ENCODE data around the gene HTRA3. TPM values are rescaled to one million over a fixed set of nuclear protein-coding genes. Genes with fewer than 3 reads are reported as not detected.

Gene HTRA3
- total RNA-seq, 4 donors from 2014 or later, result 22.8 to 65.3 (median 29.5) TPM

DNA sequence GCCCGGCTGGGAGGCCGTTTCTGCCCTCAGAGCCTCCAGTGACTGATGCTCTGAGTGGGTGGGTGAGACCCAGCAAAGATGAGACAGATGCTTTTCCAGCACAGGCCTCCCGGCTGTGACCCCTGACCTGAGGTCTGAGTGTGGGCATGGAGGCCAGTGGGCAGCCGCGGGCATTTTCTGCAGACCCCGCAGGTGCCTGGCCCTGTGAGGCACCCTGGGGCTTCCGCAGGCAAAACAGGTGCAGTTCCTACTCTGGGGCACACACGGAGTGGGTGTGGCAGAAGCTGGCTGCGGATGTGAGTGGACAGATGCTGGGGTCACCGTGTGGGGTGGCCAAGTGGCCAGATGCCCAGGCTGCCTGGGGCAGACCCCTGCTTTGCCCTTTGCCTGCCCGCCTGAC is 14.8 kb downstream of the HTRA3 start:
- Histone ChIP-seq H3K4me1 (no peaks in the 10 kb centered on the region), H3K9me3 (no peaks in the 10 kb centered on the region), H3K27me3 (no peaks in the 10 kb centered on the region), H3K27ac (no peak overlapping the region), H3K36me3 (no peaks in the 10 kb centered on the region), H3K4me3 (no peak overlapping the region)
- DNase-seq, result no peak
- intact Hi-C loops (cut with DNase I; ENCODE audit: low total_unique reads), result no loop called here
- TF ChIP-seq CTCF (IDR thresholded peaks at IDR 0.05) (no peak), POLR2A (IDR thresholded peaks at IDR 0.05) (no peak)

GRCh38 chr4:8285143-8285975 is 15.8 kb downstream of the HTRA3 start:
- H3K4me3 ChIP-seq, result no peak overlapping the region
- no peak for DNase-seq
- intact Hi-C loops (cut with DNase I; ENCODE audit: low total_unique reads), result no loop called here
- H3K4me1 ChIP-seq, result no peaks in the 10 kb centered on the region
- H3K9me3 ChIP-seq, result no peaks in the 10 kb centered on the region
- TF ChIP-seq CTCF (IDR thresholded peaks at IDR 0.05), result no peak
- TF ChIP-seq POLR2A (IDR thresholded peaks at IDR 0.05), result no peak
- no peaks in the 10 kb centered on the region for H3K27me3 ChIP-seq
- no peaks in the 10 kb centered on the region for H3K36me3 ChIP-seq
- no peak overlapping the region for H3K27ac ChIP-seq

GRCh38 chr4:8285976-8286718 is 16.6 kb downstream of the HTRA3 start:
- no peaks in the 10 kb centered on the region for H3K4me1 ChIP-seq
- no peaks in the 10 kb centered on the region for H3K9me3 ChIP-seq
- H3K27ac ChIP-seq, result no peak overlapping the region
- DNase-seq, result no peak
- intact Hi-C loops (cut with DNase I; ENCODE audit: low total_unique reads), result no loop called here
- no peaks in the 10 kb centered on the region for H3K36me3 ChIP-seq
- no peak overlapping the region for H3K4me3 ChIP-seq
- no peak for TF ChIP-seq CTCF (IDR thresholded peaks at IDR 0.05)
- TF ChIP-seq POLR2A (IDR thresholded peaks at IDR 0.05), result no peak
- no peaks in the 10 kb centered on the region for H3K27me3 ChIP-seq

DNA sequence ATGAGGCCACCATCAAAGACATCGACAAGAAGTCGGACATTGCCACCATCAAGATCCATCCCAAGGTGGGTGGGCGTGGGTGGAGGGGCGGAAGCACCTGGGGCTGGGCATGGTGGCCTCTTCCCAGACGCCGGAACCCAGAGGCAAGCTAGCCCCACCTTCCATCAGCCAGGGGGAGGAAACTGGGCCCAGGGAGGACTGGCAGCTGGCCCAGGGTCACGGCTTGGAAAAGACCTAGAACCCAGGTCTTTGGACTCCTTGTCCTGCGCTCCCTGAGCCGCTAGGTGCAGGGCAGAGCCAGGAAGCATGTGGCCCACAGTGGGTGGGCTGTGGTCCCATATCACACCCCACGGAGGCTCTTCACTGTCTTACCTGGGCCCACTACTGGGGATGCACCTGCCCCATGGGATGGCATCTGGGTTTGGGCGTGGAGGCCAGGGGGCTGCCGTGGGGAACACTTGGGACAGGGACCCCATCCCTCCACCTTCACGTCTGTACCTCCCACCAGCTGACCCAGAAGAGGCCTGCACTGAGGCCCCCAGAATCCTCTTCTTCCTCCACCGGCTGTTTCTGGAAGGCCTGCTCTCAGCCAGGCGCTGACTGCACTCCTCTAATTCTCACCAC is 17.3 kb downstream of the HTRA3 start:
- intact Hi-C loops (cut with DNase I; ENCODE audit: low total_unique reads), result no loop called here
- Histone ChIP-seq H3K27me3 (no peaks in the 10 kb centered on the region), H3K36me3 (no peaks in the 10 kb centered on the region), H3K27ac (no peak overlapping the region), H3K4me1 (no peaks in the 10 kb centered on the region), H3K4me3 (no peak overlapping the region), H3K9me3 (no peaks in the 10 kb centered on the region)
- DNase-seq, result no peak
- TF ChIP-seq CTCF (IDR thresholded peaks at IDR 0.05) (no peak), POLR2A (IDR thresholded peaks at IDR 0.05) (no peak)

Measured in uterus (tissue), 4 donors.